COLO668 (cell line): Measurements from ENCODE around the gene HPCAL4.

Source experiments
- DNase-seq: peaks from one replicate; lab custom pipeline; 2025; ENCODE audit not compliant: unreplicated experiment; lab: John Stamatoyannopoulos, UW

Gene HPCAL4

DNA sequence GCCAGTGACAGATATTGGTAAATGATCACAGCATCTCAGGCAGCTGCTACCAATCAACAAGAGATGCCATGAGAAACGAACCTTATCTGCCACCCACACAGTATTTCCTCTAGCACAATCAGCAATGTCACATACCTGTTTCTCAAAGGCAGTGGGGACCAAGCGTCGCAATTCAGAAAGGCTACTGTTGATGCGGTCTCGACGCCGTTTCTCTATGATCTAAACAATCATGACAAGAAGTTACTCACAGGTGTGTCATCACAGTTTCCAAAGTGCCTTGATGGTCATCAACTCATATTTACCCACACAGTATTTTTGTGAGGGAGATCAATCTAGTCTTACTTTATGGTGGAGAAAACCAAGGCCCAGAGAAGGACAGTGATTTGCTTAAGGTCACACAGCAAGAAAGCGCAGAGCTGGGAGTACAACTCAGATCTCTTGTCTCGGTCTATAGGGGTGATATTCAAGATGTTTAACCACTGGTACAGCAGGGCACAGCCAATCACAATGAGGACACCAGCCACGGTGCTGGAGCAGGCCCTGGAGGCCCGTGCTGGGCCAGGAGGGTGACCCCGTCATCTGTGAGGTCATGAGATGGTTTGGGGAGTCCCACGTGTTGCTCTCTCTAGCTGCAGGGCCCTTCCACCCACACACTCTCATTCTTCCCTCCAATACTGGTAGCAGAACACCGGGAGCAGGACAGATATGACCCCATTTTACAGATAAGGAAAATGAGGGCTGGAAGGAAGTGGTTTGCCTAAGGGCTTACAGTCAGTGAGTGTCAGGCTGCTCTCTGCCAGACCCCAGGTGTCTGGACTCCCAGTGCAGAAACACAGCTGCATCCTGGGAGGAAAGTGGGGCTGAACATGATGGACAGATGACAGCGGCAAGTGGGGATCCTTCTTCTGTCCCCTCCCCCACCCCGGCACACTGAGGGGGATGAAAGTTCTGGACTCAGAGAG lies 59.6 kb downstream of the HPCAL4 start:
- DNase-seq = no peak

DNA sequence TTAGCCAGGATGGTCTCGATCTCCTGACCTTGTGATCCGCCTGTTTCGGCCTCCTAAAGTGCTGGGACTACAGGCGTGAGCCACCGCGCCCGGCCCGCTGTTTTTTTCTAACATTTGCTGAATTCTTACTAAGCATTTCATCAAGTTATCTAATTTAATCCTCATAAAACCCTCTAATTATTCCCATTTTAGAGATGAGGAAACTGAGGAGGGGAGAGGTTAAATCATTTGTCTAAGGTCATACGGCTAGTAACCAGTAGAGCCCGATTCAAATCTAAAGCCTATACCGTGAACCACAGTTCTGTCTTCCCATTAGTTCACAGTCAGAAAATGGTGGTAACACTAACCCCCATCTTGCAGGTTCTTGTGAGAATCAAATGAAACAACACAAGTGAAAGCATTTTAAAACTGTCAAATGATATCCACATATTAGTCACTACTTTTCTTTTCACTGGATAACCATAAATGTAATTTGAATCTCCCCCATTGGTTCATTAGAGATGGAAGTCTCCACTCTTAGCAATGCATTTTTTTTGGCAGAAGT lies 62.4 kb downstream of the HPCAL4 start:
- no peak for DNase-seq
